Omental fat pad (tissue), 4 donors: ENCODE data around the gene TBC1D10B. TPM values are rescaled to one million over a fixed set of nuclear protein-coding genes. Genes with fewer than 3 reads are reported as not detected.
"Not testable (repeated sequence)": the region's sequence is repeated elsewhere in the genome, so short reads cannot be mapped to it uniquely, and the experiment has no call there.

Source experiments
- ATAC-seq: fragments of 150-250 bp; one replicate; pipeline ENCODE4 v1.9.1; 2016; ENCODE audit warnings: mild to moderate bottlenecking, moderate library complexity; ENCODE audit not compliant: low FRiP score
- DNase-seq: peaks from one replicate; pipeline ENCODE4 v3.0.0-alpha.2; 2019; ENCODE audit warnings: low spot score
- small RNA-seq: library from RNA; depleted of rRNA; stranded (forward); fragments of <200 nt; gene quantifications from one replicate; pipeline ENCODE3, GENCODE V24; 2016
- total RNA-seq, 4 donors: library from RNA; depleted of rRNA; stranded (reverse); fragments of >200 nt; gene quantifications; one replicate each; pipeline ENCODE4 v1.1.0, GENCODE V29; 2016

The TBC1D10B gene
- total RNA-seq, 4 donors from 2014 or later, result 19.0 to 28.6 (median 26.7) TPM

- not testable (repeated sequence) for DNase-seq
Observed at GRCh38 chr16:30318647-30319046, 51.6 kb downstream of the TBC1D10B start.

GRCh38 chr16:30310937-30311336 lies 59.4 kb downstream of the TBC1D10B start:
- not testable (repeated sequence) for ATAC-seq, DNase-seq

More at GRCh38 chr16:30318647-30319046, 51.6 kb downstream of the TBC1D10B start:
- not testable (repeated sequence) for ATAC-seq

- DNase-seq, ATAC-seq: not testable (repeated sequence)
Observed at GRCh38 chr16:30309255-30309654, 61.0 kb downstream of the TBC1D10B start.

Small RNAs within 50 kb of the gene (small RNA-seq; reads per million reads assigned to genes)
- gene RF00406, result 0.64 reads per million

Other genes with a start within 250 kb of the TBC1D10B start
- gene MAPK3, start 247.3 kb downstream of the TBC1D10B start, total RNA-seq, result 100 to 1,000 TPM in 1 of 4 donors, 10 to 100 TPM in 3; 58.1 to 149 (median 87.0) TPM
- 100 to 1,000 TPM in 1 of 4 donors, 10 to 100 TPM in 3; 31.6 to 109 (median 50.0) TPM for gene CORO1A, start 186.9 kb downstream of the TBC1D10B start, total RNA-seq
- 100 to 1,000 TPM; 152 to 366 (median 206) TPM for gene BOLA2B, start 176.8 kb downstream of the TBC1D10B start, total RNA-seq
- 10 to 100 TPM; 21.7 to 52.7 (median 44.2) TPM for gene SLX1A, start 176.6 kb downstream of the TBC1D10B start, total RNA-seq
- gene SULT1A3, start 171.2 kb downstream of the TBC1D10B start, total RNA-seq, result 10 to 100 TPM; 14.0 to 32.3 (median 18.3) TPM
- 10 to 100 TPM in 1 of 4 donors, 1 to 10 TPM in 3; 2.8 to 14.7 (median 5.9) TPM for gene NPIPB13, start 122.0 kb downstream of the TBC1D10B start, total RNA-seq
- 10 to 100 TPM; 27.3 to 39.9 (median 35.4) TPM for gene CD2BP2, start 15.2 kb downstream of the TBC1D10B start, total RNA-seq
- gene MYL11, start 4.3 kb upstream of the TBC1D10B start, total RNA-seq, result not detected
- 1 to 10 TPM in 3 of 4 donors, under 1 TPM in 1; 0.93 to 2.6 (median 2.4) TPM for gene SEPTIN1, start 12.1 kb upstream of the TBC1D10B start, total RNA-seq
- gene ZNF48, start 24.9 kb upstream of the TBC1D10B start, total RNA-seq, result 1 to 10 TPM; 3.4 to 5.4 (median 4.9) TPM
- 10 to 100 TPM in 2 of 4 donors, 1 to 10 TPM in 2; 8.3 to 13.6 (median 9.9) TPM for gene ZNF771, start 37.1 kb upstream of the TBC1D10B start, total RNA-seq
- 10 to 100 TPM in 3 of 4 donors, 1 to 10 TPM in 1; 9.8 to 24.0 (median 14.8) TPM for gene DCTPP1, start 59.5 kb upstream of the TBC1D10B start, total RNA-seq
- 10 to 100 TPM; 22.8 to 42.9 (median 32.1) TPM for gene SEPHS2, start 75.4 kb upstream of the TBC1D10B start, total RNA-seq
- gene ITGAL, start 102.2 kb upstream of the TBC1D10B start, total RNA-seq, result 10 to 100 TPM in 1 of 4 donors, 1 to 10 TPM in 3; 1.5 to 20.2 (median 6.3) TPM
- 10 to 100 TPM; 16.5 to 22.5 (median 18.6) TPM for gene ZNF768, start 156.1 kb upstream of the TBC1D10B start, total RNA-seq
- gene ZNF747, start 164.4 kb upstream of the TBC1D10B start, total RNA-seq, result 10 to 100 TPM in 2 of 4 donors, 1 to 10 TPM in 2; 7.7 to 12.1 (median 10.4) TPM
- gene ZNF764, start 187.9 kb upstream of the TBC1D10B start, total RNA-seq, result 10 to 100 TPM in 2 of 4 donors, 1 to 10 TPM in 2; 4.5 to 15.9 (median 10.1) TPM
- 10 to 100 TPM in 3 of 4 donors, 1 to 10 TPM in 1; 7.4 to 24.0 (median 13.3) TPM for gene ZNF688, start 201.2 kb upstream of the TBC1D10B start, total RNA-seq
- gene ZNF785, start 215.2 kb upstream of the TBC1D10B start, total RNA-seq, result 10 to 100 TPM in 1 of 4 donors, 1 to 10 TPM in 3; 4.5 to 12.1 (median 8.1) TPM
- gene ZNF689, start 239.9 kb upstream of the TBC1D10B start, total RNA-seq, result 1 to 10 TPM; 5.5 to 9.5 (median 7.0) TPM